B cell (primary cell): ENCODE results near the gene PPM1N.

Experiments used
- CTCF ChIP-seq: fragments of 200-600 bp; IDR thresholded peaks from one replicate; pipeline ENCODE4 v1.8.0; 2022; ENCODE audit warnings: antibody characterized with exemption, mild to moderate bottlenecking
- EZH2 ChIP-seq: IDR thresholded peaks from 2 replicates; pipeline ENCODE4 v1.6.1; 2012; ENCODE audit warnings: borderline replicate concordance, low read depth, mild to moderate bottlenecking, moderate library complexity, low read length; ENCODE audit not compliant: insufficient read depth, poor library complexity, severe bottlenecking

- TF ChIP-seq CTCF: no peak
- no peak for TF ChIP-seq EZH2
Observed at GRCh38 chr19:45477186-45477585, 21.1 kb upstream of the PPM1N start.
